CD4-positive, alpha-beta memory T cell (primary cell): ENCODE data around the gene UBE2V1. TPM values are rescaled to one million over a fixed set of nuclear protein-coding genes. Genes with fewer than 3 reads are reported as not detected.
A peak's percentile ranks its signal among the peaks of the same experiment; 100 is the strongest.

Source experiments
- CTCF ChIA-PET: fragments of 350-600 bp; sonication (Branson Sonifier 250); formaldehyde crosslinking; loops from one replicate; lab custom pipeline; 2021; ENCODE audit warnings: inconsistent platforms; ENCODE audit not compliant: partially characterized antibody; lab: Charles Lee
- POLR2A ChIA-PET: fragments of 350-600 bp; sonication (Branson Sonifier 250); formaldehyde crosslinking; loops from one replicate; lab custom pipeline; 2021; ENCODE audit not compliant: partially characterized antibody; lab: Charles Lee
- DNase-seq, 5 donors: peaks; one replicate each; pipeline versions ENCODE4 v3.0.0 to v3.0.0-alpha.2; 2020 to 2022; ENCODE audit warnings: mixed read lengths in 1 of 5
- H3K27ac ChIP-seq: one replicate; pipeline ENCODE4 v1.7.0; 2013; ENCODE audit warnings: low read depth, low read length
- H3K27me3 ChIP-seq: 2 replicates; pipeline ENCODE4 v1.7.0; 2013; ENCODE audit warnings: mild to moderate bottlenecking, low read length, moderate library complexity; ENCODE audit not compliant: insufficient read depth
- H3K36me3 ChIP-seq: 2 replicates; pipeline ENCODE4 v1.7.0; 2013; ENCODE audit warnings: mild to moderate bottlenecking, low read length, moderate library complexity; ENCODE audit not compliant: insufficient read depth
- H3K4me1 ChIP-seq: 2 replicates; pipeline ENCODE4 v1.7.0; 2013; ENCODE audit warnings: mild to moderate bottlenecking, low read length, moderate library complexity; ENCODE audit not compliant: insufficient read depth
- H3K4me3 ChIP-seq, 2 donors: one replicate each; pipeline ENCODE4 v1.7.0; 2013; ENCODE audit warnings: low read length in 2 of 2, mild to moderate bottlenecking in 1 of 2
- H3K9me3 ChIP-seq, 2 donors: one replicate each; pipeline ENCODE4 v1.7.0; 2013; ENCODE audit warnings: low read length in 2 of 2, control low read depth in 1 of 2; ENCODE audit not compliant: control insufficient read depth in 1 of 2
- H3K27ac Mint-ChIP-seq, 7 donors: one replicate each; pipeline ENCODE4 v1.8.0; 2020 to 2021; ENCODE audit warnings: mixed read lengths in 7 of 7, mild to moderate bottlenecking in 6 of 7, inconsistent platforms in 3 of 7, moderate library complexity in 3 of 7
- H3K27me3 Mint-ChIP-seq, 2 donors: one replicate each; pipeline ENCODE4 v1.8.0; 2020 to 2021; ENCODE audit warnings: mixed read lengths in 2 of 2
- H3K36me3 Mint-ChIP-seq, 2 donors: one replicate each; pipeline ENCODE4 v1.8.0; 2020 to 2021; ENCODE audit warnings: mixed read lengths in 2 of 2, inconsistent platforms in 1 of 2, mild to moderate bottlenecking in 1 of 2
- H3K4me1 Mint-ChIP-seq, 4 donors: one replicate each; pipeline ENCODE4 v1.8.0; 2020 to 2021; ENCODE audit warnings: mixed read lengths in 4 of 4, mild to moderate bottlenecking in 1 of 4
- H3K4me3 Mint-ChIP-seq, 8 donors: one replicate each; pipeline ENCODE4 v1.8.0; 2020 to 2021; ENCODE audit warnings: mixed read lengths in 8 of 8, mild to moderate bottlenecking in 7 of 8, moderate library complexity in 6 of 8, inconsistent platforms in 3 of 8
- H3K9me3 Mint-ChIP-seq, 8 donors: one replicate each; pipeline ENCODE4 v1.8.0; 2020 to 2021; ENCODE audit warnings: mixed read lengths in 8 of 8, mild to moderate bottlenecking in 5 of 8, inconsistent platforms in 3 of 8, moderate library complexity in 1 of 8
- intact Hi-C: fragments of 100-400 bp; cut with micrococcal nuclease; formaldehyde crosslinking; loops from one replicate; pipeline ENCODE4 v1.15.1; 2023
- polyA plus RNA-seq, 2 donors: library from polyadenylated mRNA; unstranded; fragments of 300-500 nt; fragmentation: Illumina TruSeq; gene quantifications; one replicate each; pipeline ENCODE4 v1.2.3, GENCODE V29; 2021
- total RNA-seq, 2 experiments: library from RNA; stranded (reverse); gene quantifications; one replicate each; pipeline ENCODE4 v1.2.3, GENCODE V29; 2021

The UBE2V1 gene
- total and polyA plus RNA-seq, 4 experiments from 2014 or later, result 131 to 176 (median 142) TPM

GRCh38 chr20:50043573-50044352, 69.2 kb downstream of the UBE2V1 start:
- no peaks in the 10 kb centered on the region for H3K36me3 ChIP-seq
- H3K27me3 ChIP-seq, result no peaks in the 10 kb centered on the region
- peaks cover 0 to 6% (median 2%) of the 10 kb centered on the region in 4 donors for H3K4me1 Mint-ChIP-seq
- peak overlapping the region in 1 of 7 donors; percentile 47 for H3K27ac Mint-ChIP-seq
- H3K27me3 Mint-ChIP-seq, result peaks cover 11 to 14% of the 10 kb centered on the region in 2 donors
- ChIA-PET POLR2A (no interaction called here), CTCF (no interaction called here)
- H3K9me3 Mint-ChIP-seq, result peaks cover 0 to 4% (median 0%) of the 10 kb centered on the region in 8 donors
- H3K36me3 Mint-ChIP-seq, result no peaks in the 10 kb centered on the region
- H3K27ac ChIP-seq, result no peak overlapping the region
- no peak overlapping the region for H3K4me3 Mint-ChIP-seq
- H3K9me3 ChIP-seq, result no peaks in the 10 kb centered on the region
- H3K4me1 ChIP-seq, result no peaks in the 10 kb centered on the region
- intact Hi-C loops, result no loop called here
- no peak for DNase-seq
- no peak overlapping the region for H3K4me3 ChIP-seq

GRCh38 chr20:50042370-50043313, 70.3 kb downstream of the UBE2V1 start:
- Mint-ChIP-seq H3K27ac (peak overlapping the region in 2 of 7 donors; percentile 29 to 80), H3K27me3 (peaks cover 6 to 7% of the 10 kb centered on the region in 2 donors), H3K9me3 (peaks cover 0 to 4% (median 0%) of the 10 kb centered on the region in 8 donors), H3K4me3 (no peak overlapping the region), H3K36me3 (no peaks in the 10 kb centered on the region), H3K4me1 (peaks cover 0 to 3% (median under 1%) of the 10 kb centered on the region in 4 donors)
- Histone ChIP-seq H3K9me3 (no peaks in the 10 kb centered on the region), H3K4me3 (no peak overlapping the region), H3K36me3 (no peaks in the 10 kb centered on the region), H3K4me1 (no peaks in the 10 kb centered on the region), H3K27ac (no peak overlapping the region), H3K27me3 (no peaks in the 10 kb centered on the region)
- ChIA-PET CTCF (no interaction called here), POLR2A (no interaction called here)
- intact Hi-C loops, result no loop called here
- DNase-seq, result no peak

GRCh38 chr20:50041246-50041873, 71.6 kb downstream of the UBE2V1 start:
- H3K9me3 Mint-ChIP-seq, result peaks cover 0 to 4% (median 0%) of the 10 kb centered on the region in 8 donors
- no peak overlapping the region for H3K4me3 ChIP-seq
- H3K9me3 ChIP-seq, result no peaks in the 10 kb centered on the region
- intact Hi-C loops, result no loop called here
- no peak for DNase-seq
- H3K27me3 Mint-ChIP-seq, result peaks cover 4 to 6% of the 10 kb centered on the region in 2 donors
- no peak overlapping the region for H3K4me3 Mint-ChIP-seq
- H3K36me3 ChIP-seq, result no peaks in the 10 kb centered on the region
- peaks cover 0 to 3% (median under 1%) of the 10 kb centered on the region in 4 donors for H3K4me1 Mint-ChIP-seq
- H3K27me3 ChIP-seq, result no peaks in the 10 kb centered on the region
- ChIA-PET CTCF (interaction anchor here (1.3 kb wide), 1 partner anchor 30 kb away, joined by 4 read pairs; no protein-coding TSS in a partner anchor), POLR2A (no interaction called here)
- H3K27ac Mint-ChIP-seq, result peak overlapping the region in 1 of 7 donors; percentile 9
- no peaks in the 10 kb centered on the region for H3K4me1 ChIP-seq
- no peak overlapping the region for H3K27ac ChIP-seq
- H3K36me3 Mint-ChIP-seq, result no peaks in the 10 kb centered on the region

GRCh38 chr20:50040432-50041245, 72.3 kb downstream of the UBE2V1 start:
- Mint-ChIP-seq H3K4me1 (peaks cover 0 to 3% (median 0%) of the 10 kb centered on the region in 4 donors), H3K9me3 (peaks cover 0 to 2% (median 0%) of the 10 kb centered on the region in 8 donors), H3K27me3 (peaks cover 0 to 2% of the 10 kb centered on the region in 2 donors), H3K27ac (no peak overlapping the region), H3K36me3 (no peaks in the 10 kb centered on the region), H3K4me3 (no peak overlapping the region)
- Histone ChIP-seq H3K27ac (no peak overlapping the region), H3K4me1 (no peaks in the 10 kb centered on the region), H3K36me3 (no peaks in the 10 kb centered on the region), H3K4me3 (no peak overlapping the region), H3K27me3 (no peaks in the 10 kb centered on the region), H3K9me3 (no peaks in the 10 kb centered on the region)
- intact Hi-C loops, result no loop called here
- CTCF ChIA-PET, result interaction anchor here (1.1 to 1.3 kb wide), 2 partner anchors 31 to 62 kb away, joined by 3 to 4 read pairs; no protein-coding TSS in a partner anchor
- no peak for DNase-seq
- POLR2A ChIA-PET, result no interaction called here

GRCh38 chr20:50039706-50040431, 73.1 kb downstream of the UBE2V1 start:
- DNase-seq, result no peak
- ChIA-PET POLR2A (no interaction called here), CTCF (interaction anchor here (1.1 kb wide), 1 partner anchor 61 kb away, joined by 3 read pairs; no protein-coding TSS in a partner anchor)
- no peaks in the 10 kb centered on the region for H3K27me3 Mint-ChIP-seq
- Histone ChIP-seq H3K4me3 (no peak overlapping the region), H3K9me3 (no peaks in the 10 kb centered on the region), H3K4me1 (no peaks in the 10 kb centered on the region), H3K27ac (no peak overlapping the region), H3K27me3 (no peaks in the 10 kb centered on the region), H3K36me3 (no peaks in the 10 kb centered on the region)
- intact Hi-C loops, result no loop called here
- H3K36me3 Mint-ChIP-seq, result no peaks in the 10 kb centered on the region
- peaks cover 0 to 3% (median 0%) of the 10 kb centered on the region in 4 donors for H3K4me1 Mint-ChIP-seq
- H3K4me3 Mint-ChIP-seq, result no peak overlapping the region
- no peaks in the 10 kb centered on the region for H3K9me3 Mint-ChIP-seq
- H3K27ac Mint-ChIP-seq, result peak overlapping the region in 1 of 7 donors; percentile 52

GRCh38 chr20:50038574-50038991, 74.4 kb downstream of the UBE2V1 start:
- Mint-ChIP-seq H3K4me3 (no peak overlapping the region), H3K27me3 (no peaks in the 10 kb centered on the region), H3K9me3 (no peaks in the 10 kb centered on the region), H3K27ac (no peak overlapping the region), H3K36me3 (no peaks in the 10 kb centered on the region), H3K4me1 (peaks cover 0 to 3% (median 0%) of the 10 kb centered on the region in 4 donors)
- H3K4me1 ChIP-seq, result no peaks in the 10 kb centered on the region
- POLR2A ChIA-PET, result no interaction called here
- intact Hi-C loops, result no loop called here
- no peaks in the 10 kb centered on the region for H3K9me3 ChIP-seq
- H3K27ac ChIP-seq, result no peak overlapping the region
- H3K36me3 ChIP-seq, result no peaks in the 10 kb centered on the region
- DNase-seq, result no peak
- H3K27me3 ChIP-seq, result no peaks in the 10 kb centered on the region
- CTCF ChIA-PET, result interaction anchor here (0.6 kb wide), 1 partner anchor 142 kb away, joined by 3 read pairs; no protein-coding TSS in a partner anchor
- H3K4me3 ChIP-seq, result no peak overlapping the region
